ENCODE data around the gene ARHGEF6. TPM values are rescaled to one million over a fixed set of nuclear protein-coding genes. Genes with fewer than 3 reads are reported as not detected.
A peak's percentile ranks its signal among the peaks of the same experiment; 100 is the strongest.

The ARHGEF6 gene
- total RNA-seq, 1 donor from 2014 or later = 0.26 TPM

- DNase-seq (ENCODE audit: low read depth) (no peak), FAIRE-seq (no peak)
- Histone ChIP-seq H3K4me3 (ENCODE audit: low read depth, low read length) (no peak overlapping the region), H3K27me3 (ENCODE audit: control insufficient read depth, insufficient read depth, low read length) (no peaks in the 10 kb centered on the region), H3K36me3 (ENCODE audit: control insufficient read depth, insufficient read depth, low read length) (no peaks in the 10 kb centered on the region)
- TF ChIP-seq CTCF (IDR thresholded peaks at IDR 0.05; ENCODE audit: insufficient read depth, low read length, severe bottlenecking) = no peak
These were observed 19.3 kb downstream of the ARHGEF6 start for GRCh38 chrX:136761421-136761820.

GRCh38 chrX:136759968-136760367, 20.8 kb downstream of the ARHGEF6 start:
- H3K27me3 ChIP-seq (ENCODE audit: control insufficient read depth, insufficient read depth, low read length) = no peaks in the 10 kb centered on the region
- no peak overlapping the region for H3K4me3 ChIP-seq (ENCODE audit: low read depth, low read length)
- DNase-seq (ENCODE audit: low read depth) = no peak
- no peak for TF ChIP-seq CTCF (IDR thresholded peaks at IDR 0.05; ENCODE audit: insufficient read depth, low read length, severe bottlenecking)
- FAIRE-seq = no peak
- H3K36me3 ChIP-seq (ENCODE audit: control insufficient read depth, insufficient read depth, low read length) = no peaks in the 10 kb centered on the region

- Histone ChIP-seq H3K36me3 (ENCODE audit: control insufficient read depth, insufficient read depth, low read length) (no peaks in the 10 kb centered on the region), H3K27me3 (ENCODE audit: control insufficient read depth, insufficient read depth, low read length) (no peaks in the 10 kb centered on the region), H3K4me3 (ENCODE audit: low read depth, low read length) (no peak overlapping the region)
- DNase-seq (ENCODE audit: low read depth) = no peak
- TF ChIP-seq CTCF (IDR thresholded peaks at IDR 0.05; ENCODE audit: insufficient read depth, low read length, severe bottlenecking) = no peak
- no peak for FAIRE-seq
These were observed 25.3 kb downstream of the ARHGEF6 start for GRCh38 chrX:136755411-136755810.

- no peak for TF ChIP-seq CTCF (IDR thresholded peaks at IDR 0.05; ENCODE audit: insufficient read depth, low read length, severe bottlenecking)
- no peaks in the 10 kb centered on the region for H3K36me3 ChIP-seq (ENCODE audit: control insufficient read depth, insufficient read depth, low read length)
- FAIRE-seq = no peak
- no peak overlapping the region for H3K4me3 ChIP-seq (ENCODE audit: low read depth, low read length)
- no peak for DNase-seq (ENCODE audit: low read depth)
- H3K27me3 ChIP-seq (ENCODE audit: control insufficient read depth, insufficient read depth, low read length) = no peaks in the 10 kb centered on the region
These were observed 26.1 kb downstream of the ARHGEF6 start for GRCh38 chrX:136754651-136755050.

- peak; percentile 32 for DNase-seq (ENCODE audit: low read depth)
- FAIRE-seq = no peak
- no peak for TF ChIP-seq CTCF (IDR thresholded peaks at IDR 0.05; ENCODE audit: insufficient read depth, low read length, severe bottlenecking)
- H3K27me3 ChIP-seq (ENCODE audit: control insufficient read depth, insufficient read depth, low read length) = no peaks in the 10 kb centered on the region
- H3K36me3 ChIP-seq (ENCODE audit: control insufficient read depth, insufficient read depth, low read length) = no peaks in the 10 kb centered on the region
- H3K4me3 ChIP-seq (ENCODE audit: low read depth, low read length) = no peak overlapping the region
These were observed 27.9 kb downstream of the ARHGEF6 start for GRCh38 chrX:136752796-136753195.

GRCh38 chrX:136752346-136752745, 28.4 kb downstream of the ARHGEF6 start:
- Histone ChIP-seq H3K27me3 (ENCODE audit: control insufficient read depth, insufficient read depth, low read length) (no peaks in the 10 kb centered on the region), H3K4me3 (ENCODE audit: low read depth, low read length) (no peak overlapping the region), H3K36me3 (ENCODE audit: control insufficient read depth, insufficient read depth, low read length) (no peaks in the 10 kb centered on the region)
- no peak for TF ChIP-seq CTCF (IDR thresholded peaks at IDR 0.05; ENCODE audit: insufficient read depth, low read length, severe bottlenecking)
- FAIRE-seq (no peak), DNase-seq (ENCODE audit: low read depth) (no peak)
